GF-D8 (cell line): ENCODE results near the gene TTPAL.

ENCODE experiments used
- DNase-seq: peaks from one replicate; lab custom pipeline; 2025; lab: John Stamatoyannopoulos, UW

Gene TTPAL

GRCh38 chr20:44442298-44443070, 33.2 kb upstream of the TTPAL start:
- DNase-seq = no peak

GRCh38 chr20:44445742-44446710, 29.6 kb upstream of the TTPAL start:
- DNase-seq = no peak

- no peak for DNase-seq
These were observed 27.8 kb upstream of the TTPAL start for GRCh38 chr20:44447827-44448419.

DNA sequence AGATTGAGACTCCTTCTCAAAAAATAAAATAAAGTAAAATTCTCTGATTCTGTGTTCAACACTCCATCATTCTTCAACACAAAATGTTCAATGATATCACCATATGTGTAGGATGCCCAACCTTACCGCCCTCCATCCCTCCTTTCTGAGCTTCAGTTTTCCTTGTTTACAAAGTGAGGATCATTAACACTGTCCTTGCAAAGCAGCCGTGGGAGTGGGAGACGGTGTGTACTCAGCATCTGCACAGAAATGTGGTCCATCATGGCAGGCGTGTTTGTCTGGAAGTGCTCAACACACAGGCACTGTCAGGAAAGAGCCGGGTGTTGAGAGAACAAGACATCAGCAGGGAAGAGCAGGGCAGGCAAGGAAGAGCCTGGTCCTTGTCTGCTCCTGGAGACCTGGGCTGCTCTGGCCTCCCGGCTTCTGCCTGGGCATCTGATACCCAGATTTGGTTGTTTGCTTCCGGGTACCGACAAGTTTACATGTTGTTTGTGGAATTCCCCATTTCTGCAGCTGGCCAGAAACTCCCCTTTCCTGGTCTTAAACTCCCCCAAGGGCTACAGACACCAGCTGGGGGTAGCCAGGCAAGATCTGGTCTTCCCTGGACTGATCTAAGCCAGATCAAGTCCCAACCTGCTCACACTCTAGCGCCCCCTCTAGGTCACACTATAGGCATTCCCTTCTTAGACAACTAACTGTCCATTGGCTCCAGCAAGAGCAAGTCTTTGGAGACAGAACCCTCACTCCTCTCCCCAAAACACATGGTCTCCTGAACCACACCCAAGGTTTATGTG, 26.7 kb upstream of the TTPAL start:
- DNase-seq = no peak

- DNase-seq = no peak
These were observed 25.8 kb upstream of the TTPAL start for GRCh38 chr20:44449864-44450263.

GRCh38 chr20:44450281-44450889, 25.3 kb upstream of the TTPAL start:
- DNase-seq = no peak

- no peak for DNase-seq
These were observed 24.7 kb upstream of the TTPAL start for GRCh38 chr20:44450903-44451450.

GRCh38 chr20:44454306-44454963, 21.2 kb upstream of the TTPAL start:
- no peak for DNase-seq

- DNase-seq = no peak
These were observed 20.5 kb upstream of the TTPAL start for GRCh38 chr20:44455126-44455525.

DNA sequence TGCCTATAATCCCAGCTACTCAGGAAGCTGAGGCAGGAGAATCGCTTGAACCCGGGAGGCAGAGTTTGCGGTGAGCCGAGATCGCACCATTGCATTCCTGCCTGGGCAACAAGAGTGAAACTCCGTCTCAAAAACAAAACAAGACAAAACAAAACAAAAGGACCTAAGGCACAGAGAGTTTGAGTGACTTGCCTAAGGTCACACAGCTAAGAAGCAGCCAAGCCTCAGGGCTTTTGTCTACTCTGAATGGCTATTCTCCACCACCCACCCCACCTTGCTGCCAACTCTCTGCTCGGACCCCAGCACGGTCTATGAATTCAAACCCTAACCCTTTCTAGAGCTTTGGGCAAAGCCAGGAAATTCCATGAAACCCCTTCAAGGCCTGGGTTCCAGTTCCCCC, 19.1 kb upstream of the TTPAL start:
- DNase-seq = no peak

DNA sequence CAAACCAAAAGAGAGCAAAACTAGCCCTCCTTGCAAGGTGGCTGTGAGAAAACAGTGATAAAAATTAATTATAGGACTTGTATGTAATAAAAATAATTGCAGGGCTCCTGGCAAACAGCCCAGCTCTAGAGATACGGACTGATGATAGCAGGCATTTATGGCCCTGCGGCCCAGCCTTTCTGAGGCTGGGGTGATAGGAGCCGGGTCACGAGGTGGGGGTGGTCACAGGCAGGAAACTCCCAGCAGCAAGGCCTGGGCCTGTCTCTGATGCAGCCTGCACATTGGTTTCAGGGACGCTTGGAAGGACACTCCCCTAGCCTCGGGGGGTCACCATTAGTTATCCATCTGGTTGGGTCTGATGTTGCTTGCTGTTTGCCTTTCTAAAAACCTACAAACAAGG, 18.7 kb upstream of the TTPAL start:
- DNase-seq = no peak

- DNase-seq = no peak
These were observed 16.4 kb upstream of the TTPAL start for GRCh38 chr20:44459271-44459670.

DNA sequence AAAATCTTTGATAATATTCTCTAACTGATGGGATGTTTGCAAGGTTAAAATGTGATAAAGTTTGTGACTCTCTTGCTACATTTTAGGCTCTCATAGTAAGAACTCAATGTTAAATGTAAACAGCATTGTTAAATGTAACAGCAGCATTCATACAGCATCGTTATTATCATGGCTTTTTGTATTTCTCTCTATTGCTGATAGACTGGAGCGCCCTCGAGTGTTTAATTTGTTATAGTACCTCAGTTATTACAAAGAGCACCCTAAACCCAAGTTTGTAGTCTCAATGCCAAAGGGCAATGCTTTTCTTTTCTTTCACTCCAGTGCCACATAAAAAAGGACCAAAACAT, 14.9 kb upstream of the TTPAL start:
- no peak for DNase-seq

DNA sequence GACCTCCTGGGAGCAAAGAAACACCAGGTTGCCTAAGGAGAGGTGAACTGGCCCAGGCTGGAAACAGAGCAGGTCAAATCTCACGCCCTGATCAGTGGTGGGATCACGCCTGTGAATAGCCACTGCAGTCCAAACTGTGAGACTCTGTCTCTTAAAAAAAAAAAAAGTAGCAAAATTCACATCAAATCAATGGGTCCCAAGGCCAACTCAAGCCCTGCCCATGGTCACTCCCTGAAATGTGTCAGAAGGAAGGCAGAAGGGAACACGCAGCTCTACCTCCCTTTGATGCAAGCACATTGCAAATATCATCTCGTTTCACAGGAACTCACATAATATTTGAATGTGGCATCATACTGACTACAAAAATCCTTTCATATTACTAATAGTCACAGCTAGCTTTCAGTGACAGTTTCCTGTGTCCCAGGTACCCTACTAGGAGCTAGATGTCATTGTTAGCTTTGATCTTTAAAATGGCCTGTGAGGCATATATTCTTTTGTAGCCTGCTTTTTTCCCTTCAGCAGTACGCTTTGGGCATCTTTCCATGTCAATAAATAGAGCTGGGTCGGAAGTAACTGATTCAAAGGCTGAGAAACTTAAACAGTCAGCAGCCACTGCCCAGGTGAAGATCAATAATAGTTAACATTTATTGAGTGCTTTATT, 14.4 kb upstream of the TTPAL start:
- DNase-seq = no peak

DNA sequence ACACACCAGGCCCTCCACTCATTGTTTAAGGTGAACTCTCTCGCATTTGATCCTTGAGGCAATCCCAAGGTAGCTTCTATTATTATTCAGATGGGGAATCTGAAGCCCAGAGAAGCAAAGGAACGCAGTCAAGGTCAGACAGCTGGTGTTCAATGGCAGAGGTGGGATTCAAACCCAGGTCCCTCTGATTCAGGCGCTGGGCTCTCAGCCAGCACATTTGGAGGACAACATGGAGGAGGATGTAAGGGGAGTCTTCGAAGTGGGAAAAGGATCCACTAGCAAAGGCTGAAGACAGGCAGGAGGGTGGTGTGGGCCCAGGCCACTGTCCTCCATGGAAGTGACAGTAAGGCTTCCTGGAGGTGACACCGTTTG, 13.9 kb upstream of the TTPAL start:
- no peak for DNase-seq

GRCh38 chr20:44463466-44463865, 12.2 kb upstream of the TTPAL start:
- no peak for DNase-seq

DNA sequence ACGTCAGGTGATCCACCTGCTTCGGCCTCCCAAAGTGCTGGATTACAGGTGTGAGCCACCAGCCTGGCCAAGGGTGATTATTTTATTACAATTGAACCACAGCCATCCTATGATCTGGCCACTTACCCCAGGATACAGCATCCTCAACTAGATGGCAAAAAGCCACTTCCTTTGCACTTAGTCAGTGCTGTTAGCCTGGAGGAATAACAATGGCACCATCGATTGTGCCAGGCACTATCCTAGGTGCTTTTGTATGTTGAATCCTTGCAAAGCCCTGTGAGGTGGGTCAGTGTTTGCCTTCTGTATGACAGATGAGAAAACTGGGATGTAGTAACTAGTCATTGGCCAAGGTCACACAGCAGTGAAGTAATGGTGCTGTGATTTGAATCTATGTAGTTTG, 11.2 kb upstream of the TTPAL start:
- DNase-seq = no peak

GRCh38 chr20:44465001-44465560, 10.6 kb upstream of the TTPAL start:
- no peak for DNase-seq

DNA sequence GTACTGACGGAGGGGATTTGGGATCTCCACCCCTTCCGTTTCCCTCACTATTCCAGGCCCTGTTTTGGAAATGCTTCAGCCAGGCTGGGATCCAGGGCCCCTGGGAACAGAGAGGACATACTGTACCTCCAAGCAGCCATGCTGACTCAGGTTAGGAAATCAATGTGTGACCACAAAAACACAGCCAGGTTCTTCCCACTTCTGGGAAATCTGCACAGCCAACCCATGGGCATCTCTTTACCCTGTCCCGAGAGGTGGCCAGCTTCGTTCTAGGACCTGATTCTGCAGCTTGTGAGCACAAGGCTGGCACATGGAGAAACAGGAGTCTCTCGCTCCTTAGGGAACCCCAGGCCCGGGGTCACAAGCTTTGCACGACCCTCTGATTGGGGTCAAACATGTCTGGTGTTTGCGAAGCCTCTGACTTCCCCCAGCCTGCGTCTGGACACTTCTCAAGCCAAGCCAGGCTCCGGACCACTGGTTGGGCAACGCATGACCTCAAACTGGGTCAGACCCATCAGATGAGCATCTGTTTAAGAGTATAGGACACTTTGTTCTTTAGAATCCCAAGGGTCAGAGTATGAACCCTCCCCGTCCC, 8.3 kb upstream of the TTPAL start:
- no peak for DNase-seq
